ENCODE data around the gene DHRS4L2.
"Not testable (repeated sequence)": the region's sequence is repeated elsewhere in the genome, so short reads cannot be mapped to it uniquely, and the experiment has no call there.

DHRS4L2 gene

GRCh38 chr14:23988607-23989363, at the start of gene DHRS4L2:
Gene DHRS4L2, plus strand, starts transcription at chr14:23988929. Its CDS starts 19 bp downstream, at chr14:23988948.
- in situ Hi-C loops (cut with HindIII; ENCODE audit: low sequenced_read_pairs): not testable (repeated sequence)

GRCh38 chr14:23939607-23940326, 49.0 kb upstream of the DHRS4L2 start:
- in situ Hi-C loops (cut with HindIII; ENCODE audit: low sequenced_read_pairs): no loop called here

DNA sequence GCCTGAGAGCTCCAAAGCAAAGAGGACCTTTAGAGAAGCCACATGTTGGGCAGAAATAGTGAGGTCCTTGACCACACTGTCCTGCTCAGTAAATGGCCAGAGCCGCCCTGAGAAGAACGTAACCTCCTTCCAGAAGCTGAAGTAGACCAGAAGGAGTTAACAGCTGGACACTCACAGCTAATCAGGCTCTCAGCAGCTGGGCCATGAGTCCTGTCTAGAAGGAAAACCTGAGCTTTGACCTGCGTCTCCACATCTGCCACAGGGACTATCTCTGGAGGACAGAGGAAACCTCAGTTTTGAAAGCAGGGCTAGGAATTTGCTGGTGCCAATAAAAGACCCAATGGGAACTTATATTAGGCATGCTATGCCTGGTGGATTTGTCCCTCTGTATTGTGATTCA, 47.5 kb upstream of the DHRS4L2 start:
- in situ Hi-C loops (cut with HindIII; ENCODE audit: low sequenced_read_pairs): no loop called here

DNA sequence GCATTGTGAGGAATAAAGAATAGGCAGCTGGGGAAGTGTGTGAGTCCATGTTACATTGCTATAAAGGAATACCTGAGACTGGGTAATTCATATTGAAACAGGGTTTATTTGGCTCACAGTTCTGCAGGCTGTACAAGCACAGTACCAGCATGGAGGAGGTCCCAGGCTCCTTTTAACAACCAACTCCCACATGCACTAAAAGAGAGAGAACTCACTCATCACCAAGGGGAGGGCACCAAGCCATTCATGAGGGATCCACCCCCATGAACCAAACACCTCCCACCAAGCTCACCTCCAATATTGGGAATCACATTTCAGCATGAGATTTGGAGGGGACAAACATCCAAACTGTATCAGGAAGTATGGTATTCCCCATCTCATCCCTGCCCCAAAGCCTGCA, 47.1 kb upstream of the DHRS4L2 start:
- in situ Hi-C loops (cut with HindIII; ENCODE audit: low sequenced_read_pairs): no loop called here

DNA sequence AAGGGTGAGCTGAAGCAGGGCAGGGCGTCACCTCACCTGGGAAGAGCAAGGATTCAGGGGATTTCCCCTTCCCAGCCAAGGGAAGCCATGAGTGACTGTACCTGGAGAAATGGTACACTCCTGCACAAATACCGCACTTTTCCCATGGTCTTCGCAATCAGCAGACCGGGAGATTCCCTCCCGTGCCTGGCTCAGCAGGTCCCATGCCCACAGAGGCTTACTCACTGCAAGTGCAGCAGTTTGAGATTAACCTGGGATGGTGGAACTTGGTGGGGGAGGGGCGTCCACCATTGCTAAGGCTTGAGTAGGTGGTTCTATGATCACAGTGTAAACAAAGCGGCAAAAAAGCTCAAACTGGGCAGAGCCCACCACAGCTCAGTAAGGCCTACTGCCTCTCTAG, 46.1 kb upstream of the DHRS4L2 start:
- in situ Hi-C loops (cut with HindIII; ENCODE audit: low sequenced_read_pairs): no loop called here

DNA sequence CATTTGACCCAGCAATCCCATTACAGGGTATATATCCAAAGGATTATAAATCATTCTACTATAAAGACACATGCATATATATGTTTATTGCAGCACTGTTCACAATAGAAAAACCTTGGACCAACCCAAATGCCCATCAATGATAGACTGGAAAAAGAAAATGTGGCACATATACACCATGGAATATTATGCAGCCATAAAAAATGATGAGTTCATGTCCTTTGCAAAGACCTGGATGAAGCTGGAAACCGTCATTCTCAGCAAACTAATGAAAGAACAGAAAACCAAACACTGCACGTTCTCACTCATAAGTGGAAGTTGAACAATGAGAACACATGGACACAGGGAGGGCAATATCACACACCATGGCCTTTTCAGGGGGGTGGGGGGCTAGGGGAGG, 39.7 kb upstream of the DHRS4L2 start:
- in situ Hi-C loops (cut with HindIII; ENCODE audit: low sequenced_read_pairs): not testable (repeated sequence)

DNA sequence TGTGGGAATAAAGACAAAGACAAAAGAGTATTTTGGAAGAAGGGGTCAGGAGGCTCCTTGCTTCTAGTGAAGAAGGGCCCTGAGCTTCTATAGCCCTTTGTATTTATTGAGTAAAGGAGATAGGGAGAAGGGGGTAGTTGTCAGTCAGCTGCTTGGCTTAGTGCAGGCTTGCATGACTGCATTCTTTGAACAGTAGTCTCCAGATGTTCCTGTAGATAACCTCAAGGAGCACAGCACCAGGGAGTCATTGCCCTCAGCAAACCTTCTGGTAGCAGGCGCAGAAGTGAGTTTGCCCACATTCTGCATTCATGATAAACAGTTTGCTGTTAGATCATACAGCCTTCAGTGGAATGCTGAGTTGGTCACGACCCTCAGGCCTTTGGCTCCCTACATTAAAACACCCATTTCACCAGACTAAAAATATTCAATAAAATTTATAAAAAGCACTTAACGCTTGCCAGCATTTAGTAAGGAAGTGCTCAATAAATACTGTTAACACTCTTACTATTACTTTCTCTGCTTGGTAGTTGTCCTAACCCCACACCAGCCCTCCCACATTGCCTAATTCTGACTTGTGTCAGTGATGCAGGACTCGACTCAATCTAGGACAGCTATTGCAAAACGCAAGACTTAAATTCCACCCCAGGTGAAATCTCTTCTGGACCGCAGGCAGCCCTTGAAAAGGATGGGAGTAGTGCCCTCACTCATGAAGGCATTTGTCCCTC, 38.2 kb upstream of the DHRS4L2 start:
- in situ Hi-C loops (cut with HindIII; ENCODE audit: low sequenced_read_pairs): no loop called here

DNA sequence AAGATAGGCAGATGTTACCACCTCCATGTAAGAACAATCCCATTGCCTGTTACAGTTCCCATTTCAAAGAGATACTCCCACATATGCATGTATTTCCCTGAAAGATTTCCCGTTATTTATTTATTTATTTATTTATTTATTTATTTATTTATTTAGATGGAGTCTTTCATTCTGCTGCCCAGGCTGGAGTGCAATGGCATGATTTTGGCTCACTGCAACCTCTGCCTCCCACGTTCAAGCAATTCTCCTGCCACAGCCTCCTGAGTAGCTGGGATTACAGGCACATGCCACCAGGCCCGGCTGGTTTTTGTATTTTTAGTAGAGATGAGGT, 37.6 kb upstream of the DHRS4L2 start:
- in situ Hi-C loops (cut with HindIII; ENCODE audit: low sequenced_read_pairs): not testable (repeated sequence)

GRCh38 chr14:23951590-23952201, 37.0 kb upstream of the DHRS4L2 start:
- in situ Hi-C loops (cut with HindIII; ENCODE audit: low sequenced_read_pairs): no loop called here

DNA sequence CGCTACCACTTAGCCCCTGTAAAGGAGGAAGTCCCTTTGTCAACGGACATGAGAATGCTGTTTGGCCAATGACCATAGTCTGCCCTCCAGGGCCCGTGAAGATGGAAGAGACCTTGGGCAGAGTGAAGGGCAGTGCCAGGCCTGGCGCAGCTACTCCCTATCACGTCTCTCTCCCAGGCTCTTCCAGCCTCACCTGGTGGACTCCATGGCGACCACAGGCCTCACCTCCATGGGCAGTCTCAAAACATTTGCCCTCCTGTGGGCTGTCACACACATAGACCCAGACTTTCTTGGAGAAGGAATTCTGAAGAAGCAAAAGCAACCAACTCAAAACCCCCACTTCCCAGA, 35.6 kb upstream of the DHRS4L2 start:
- in situ Hi-C loops (cut with HindIII; ENCODE audit: low sequenced_read_pairs): not testable (repeated sequence)

- in situ Hi-C loops (cut with HindIII; ENCODE audit: low sequenced_read_pairs): no loop called here
Measured at GRCh38 chr14:23953464-23954278, 35.1 kb upstream of the DHRS4L2 start, which contains the start of gene DHRS4. Gene DHRS4, plus strand, starts transcription at chr14:23953770. Its CDS starts 19 bp downstream, at chr14:23953789.

DNA sequence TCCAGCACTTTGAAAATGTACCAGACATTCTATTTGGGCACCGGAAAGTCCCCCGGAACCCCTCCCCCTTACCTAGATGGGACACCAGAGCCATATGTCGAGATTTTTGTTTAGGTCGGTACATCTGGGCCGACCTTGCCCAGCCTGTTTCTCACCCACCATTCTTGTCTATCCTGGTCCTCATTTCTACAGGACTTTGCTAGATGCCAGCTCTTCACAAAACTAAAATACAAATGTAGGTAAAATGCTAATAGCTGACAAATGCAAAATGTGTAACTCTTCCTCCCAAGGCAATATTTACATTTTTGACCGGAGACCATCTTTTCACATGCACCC, 34.5 kb upstream of the DHRS4L2 start:
- in situ Hi-C loops (cut with HindIII; ENCODE audit: low sequenced_read_pairs): not testable (repeated sequence)

GRCh38 chr14:23954965-23955364, 33.8 kb upstream of the DHRS4L2 start:
- in situ Hi-C loops (cut with HindIII; ENCODE audit: low sequenced_read_pairs): not testable (repeated sequence)

DNA sequence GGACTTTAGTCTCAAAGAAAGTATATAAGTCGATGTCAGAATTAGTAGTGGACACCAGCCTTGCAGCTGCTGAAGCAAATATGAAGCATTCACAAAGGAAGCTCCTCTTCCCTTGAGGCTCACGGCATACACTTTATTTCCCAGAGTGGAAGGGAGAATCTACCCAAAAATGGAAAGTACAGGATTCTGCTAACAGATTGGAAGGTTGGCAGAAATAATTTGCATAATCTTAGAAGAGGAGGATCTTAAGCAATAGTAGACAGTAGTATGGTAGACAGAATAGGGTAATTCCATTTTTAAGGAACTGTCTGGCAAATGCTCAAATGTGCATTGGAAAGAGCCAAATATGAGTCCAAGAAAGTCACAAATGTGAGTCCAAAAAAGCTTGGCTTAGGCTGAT, 32.9 kb upstream of the DHRS4L2 start:
- in situ Hi-C loops (cut with HindIII; ENCODE audit: low sequenced_read_pairs): not testable (repeated sequence)

- in situ Hi-C loops (cut with HindIII; ENCODE audit: low sequenced_read_pairs): not testable (repeated sequence)
Measured at GRCh38 chr14:23957913-23958569, 30.7 kb upstream of the DHRS4L2 start.

- in situ Hi-C loops (cut with HindIII; ENCODE audit: low sequenced_read_pairs): not testable (repeated sequence)
Measured at GRCh38 chr14:23960899-23961298, 27.8 kb upstream of the DHRS4L2 start.

GRCh38 chr14:23961704-23962103, 27.0 kb upstream of the DHRS4L2 start:
- in situ Hi-C loops (cut with HindIII; ENCODE audit: low sequenced_read_pairs): not testable (repeated sequence)

- in situ Hi-C loops (cut with HindIII; ENCODE audit: low sequenced_read_pairs): not testable (repeated sequence)
Measured at GRCh38 chr14:23969130-23969480, 19.6 kb upstream of the DHRS4L2 start.

DNA sequence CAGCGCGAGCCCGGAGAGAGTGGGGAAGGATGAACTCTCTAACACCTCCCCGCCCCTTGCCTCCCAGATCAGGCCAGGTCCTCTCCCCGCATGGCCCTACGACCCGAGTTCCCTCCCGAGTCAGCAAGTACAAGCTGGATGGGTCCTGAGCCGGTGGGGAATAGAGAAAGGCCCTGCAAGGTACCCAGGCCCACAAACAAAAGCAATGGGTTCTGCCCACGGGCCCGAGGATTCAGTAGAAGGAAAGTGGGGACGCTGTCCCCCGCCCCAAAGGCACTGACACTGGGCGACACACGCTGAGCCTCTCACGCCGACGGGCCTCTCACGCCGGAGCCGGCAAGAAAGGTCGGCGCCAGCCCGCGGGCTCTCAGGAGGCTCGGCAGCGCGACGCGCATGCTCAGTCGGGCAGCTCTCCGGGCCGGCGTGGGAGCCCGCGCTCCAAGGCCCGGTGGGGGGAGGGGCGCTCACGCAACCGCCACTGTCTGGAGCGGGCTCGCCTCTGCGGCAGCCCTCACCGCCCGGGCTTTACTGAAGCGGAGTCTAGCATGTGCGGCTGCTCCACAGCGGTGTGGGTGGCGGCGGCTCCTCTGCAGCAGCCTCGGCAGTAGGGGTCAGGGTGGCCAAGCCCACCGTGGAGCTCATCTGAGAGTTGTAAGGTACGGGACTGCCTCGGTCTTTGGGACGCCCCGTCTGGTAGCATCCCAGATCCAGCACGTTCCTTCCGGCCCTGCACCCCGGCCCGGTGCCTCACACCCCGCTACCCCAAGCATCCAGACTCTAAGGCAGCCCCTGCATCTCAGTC, 19.0 kb upstream of the DHRS4L2 start:
- in situ Hi-C loops (cut with HindIII; ENCODE audit: low sequenced_read_pairs): not testable (repeated sequence)

Data from DLD1 (cell line).